Ishikawa (cell line): Measurements from ENCODE around the gene CYB561.

Experiments
- CREB1 ChIP-seq: IDR thresholded peaks from 2 replicates; pipeline ENCODE4 v1.6.1; 2012; ENCODE audit warnings: low read depth
- EP300 ChIP-seq: IDR thresholded peaks from 2 replicates; pipeline ENCODE4 v1.6.1; 2012; ENCODE audit warnings: borderline replicate concordance
- NFIC ChIP-seq: IDR thresholded peaks from 2 replicates; pipeline ENCODE4 v1.6.1; 2012
- TAF1 ChIP-seq: IDR thresholded peaks from 2 replicates; pipeline ENCODE4 v1.6.1; 2012; ENCODE audit warnings: low read depth, mild to moderate bottlenecking
- TEAD4 ChIP-seq: IDR thresholded peaks from 2 replicates; pipeline ENCODE4 v1.6.1; 2012
- YY1 ChIP-seq: IDR thresholded peaks from 2 replicates; pipeline ENCODE4 v1.6.1; 2012; ENCODE audit warnings: low read depth
- ZBTB7A ChIP-seq: IDR thresholded peaks from 2 replicates; pipeline ENCODE4 v1.6.1; 2012; ENCODE audit warnings: low read depth
- TF ChIP-seq, protein P1 (sequence below): IDR thresholded peaks from 2 replicates; pipeline ENCODE4 v1.6.1; 2012

DNA sequence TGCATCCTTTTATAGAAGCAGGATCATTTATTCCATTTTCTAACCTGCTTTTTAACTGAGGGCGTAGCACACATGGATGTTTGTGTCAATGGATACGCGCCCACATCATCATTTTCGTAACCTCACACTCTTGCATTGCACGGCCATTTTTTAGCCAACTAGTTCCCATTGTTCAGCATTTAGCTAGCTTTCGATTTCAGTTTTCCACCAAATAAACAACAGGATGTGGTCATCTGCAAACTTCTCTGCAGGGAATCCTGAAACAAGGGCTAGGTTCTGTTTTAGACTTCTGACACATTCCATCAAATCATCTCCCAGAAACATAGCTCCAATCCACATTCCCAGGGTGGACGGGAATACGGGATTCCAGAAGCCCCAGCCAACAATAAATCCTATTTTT is 6.4 kb downstream of the CYB561 start:
- no peak for TF ChIP-seq EP300
- TF ChIP-seq TAF1, result no peak
- TF ChIP-seq NFIC, result no peak
- no peak for TF ChIP-seq ZBTB7A
- TF ChIP-seq, protein P1, sequence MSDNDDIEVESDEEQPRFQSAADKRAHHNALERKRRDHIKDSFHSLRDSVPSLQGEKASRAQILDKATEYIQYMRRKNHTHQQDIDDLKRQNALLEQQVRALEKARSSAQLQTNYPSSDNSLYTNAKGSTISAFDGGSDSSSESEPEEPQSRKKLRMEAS, result no peak
- no peak for TF ChIP-seq CREB1
- no peak for TF ChIP-seq YY1
- TF ChIP-seq TEAD4, result no peak
